Liver (tissue), 9 donors: ENCODE data around the gene FGFRL1. TPM values are rescaled to one million over a fixed set of nuclear protein-coding genes. Genes with fewer than 3 reads are reported as not detected.

ENCODE experiments used
- DNase-seq: peaks from one replicate; pipeline ENCODE4 v3.0.0-alpha.2; 2017; ENCODE audit warnings: low spot score
- H3K27ac ChIP-seq, 2 donors: one replicate each; pipeline ENCODE4 v1.7.0; 2013; ENCODE audit warnings: inconsistent platforms in 2 of 2, low read length in 2 of 2, control low read depth in 1 of 2, low read depth in 1 of 2, mild to moderate bottlenecking in 1 of 2
- H3K27me3 ChIP-seq, 4 donors: one replicate each; pipeline versions ENCODE4 v1.6.1 to v1.7.0; 2013; ENCODE audit warnings: low read length in 3 of 4, inconsistent platforms in 1 of 4, mild to moderate bottlenecking in 1 of 4, moderate library complexity in 1 of 4; ENCODE audit not compliant: control insufficient read depth in 4 of 4, insufficient read depth in 4 of 4
- H3K36me3 ChIP-seq, 4 donors: one replicate each; pipeline versions ENCODE4 v1.6.1 to v1.7.0; 2013; ENCODE audit warnings: low read length in 3 of 4, mild to moderate bottlenecking in 3 of 4, low read depth in 1 of 4, moderate library complexity in 1 of 4; ENCODE audit not compliant: control insufficient read depth in 4 of 4, insufficient read depth in 3 of 4
- H3K4me1 ChIP-seq, 4 donors: one replicate each; pipeline versions ENCODE4 v1.6.1 to v1.7.0; 2013; ENCODE audit warnings: low read length in 3 of 4, mild to moderate bottlenecking in 3 of 4, moderate library complexity in 1 of 4; ENCODE audit not compliant: control insufficient read depth in 4 of 4, insufficient read depth in 4 of 4
- H3K4me3 ChIP-seq, 3 donors: one replicate each; pipeline versions ENCODE4 v1.6.1 to v1.7.0; 2013; ENCODE audit warnings: low read length in 3 of 3, control low read depth in 1 of 3, low read depth in 1 of 3, mild to moderate bottlenecking in 1 of 3
- H3K9ac ChIP-seq, 2 donors: one replicate each; pipeline ENCODE4 v1.7.0; 2013; ENCODE audit warnings: low read length in 2 of 2, mild to moderate bottlenecking in 2 of 2, moderate library complexity in 2 of 2, control low read depth in 1 of 2, low read depth in 1 of 2
- H3K9me3 ChIP-seq, 4 donors: one replicate each; pipeline versions ENCODE4 v1.6.1 to v1.7.0; 2013; ENCODE audit warnings: low read length in 3 of 4; ENCODE audit not compliant: control insufficient read depth in 4 of 4
- ATF3 ChIP-seq: IDR thresholded peaks from 2 replicates; pipeline ENCODE4 v1.6.1; 2016; ENCODE audit warnings: antibody characterized with exemption
- CTCF ChIP-seq: fragments of 150-350 bp; IDR thresholded peaks from 2 replicates; pipeline ENCODE4 v1.5.1; 2017; ENCODE audit warnings: improper control_type of control experiment, low read depth, low read length; ENCODE audit not compliant: missing input control
- EGR1 ChIP-seq, 2 donors: IDR thresholded peaks; 2 replicates each; pipeline ENCODE4 v1.6.1; 2016 to 2018; ENCODE audit warnings: antibody characterized with exemption in 2 of 2, low read depth in 2 of 2
- FOXA1 ChIP-seq: IDR thresholded peaks from 2 replicates; pipeline ENCODE4 v1.6.1; 2016; ENCODE audit warnings: antibody characterized with exemption
- FOXA2 ChIP-seq: IDR thresholded peaks from 2 replicates; pipeline ENCODE4 v1.6.1; 2016; ENCODE audit warnings: antibody characterized with exemption
- GABPA ChIP-seq, 2 donors: IDR thresholded peaks in 1 of 2; conservative IDR thresholded peaks in 1 of 2; 2 replicates each; pipeline ENCODE4 v1.6.1; 2016; ENCODE audit warnings: antibody characterized with exemption in 2 of 2, mild to moderate bottlenecking in 1 of 2, moderate library complexity in 1 of 2
- HNF4A ChIP-seq, 2 donors: conservative IDR thresholded peaks; 2 replicates each; pipeline ENCODE4 v1.6.1; 2016; ENCODE audit warnings: antibody characterized with exemption in 2 of 2, mild to moderate bottlenecking in 2 of 2
- HNF4G ChIP-seq: IDR thresholded peaks from 2 replicates; pipeline ENCODE4 v1.6.1; 2016; ENCODE audit warnings: antibody characterized with exemption
- JUND ChIP-seq, 2 donors: IDR thresholded peaks; 2 replicates each; pipeline ENCODE4 v1.6.1; 2016; ENCODE audit warnings: antibody characterized with exemption in 2 of 2
- MAX ChIP-seq: IDR thresholded peaks from 2 replicates; pipeline ENCODE4 v1.6.1; 2016; ENCODE audit warnings: antibody characterized with exemption
- NR2F2 ChIP-seq: IDR thresholded peaks from 2 replicates; pipeline ENCODE4 v1.6.1; 2016; ENCODE audit warnings: antibody characterized with exemption
- RAD21 ChIP-seq, 2 donors: IDR thresholded peaks; 2 replicates each; pipeline ENCODE4 v1.6.1; 2016; ENCODE audit warnings: antibody characterized with exemption in 2 of 2, mild to moderate bottlenecking in 2 of 2
- REST ChIP-seq: IDR thresholded peaks from 2 replicates; pipeline ENCODE4 v1.6.1; 2016; ENCODE audit warnings: antibody characterized with exemption, mild to moderate bottlenecking
- RXRA ChIP-seq, 2 donors: IDR thresholded peaks; 2 replicates each; pipeline ENCODE4 v1.6.1; 2017 to 2018; ENCODE audit warnings: antibody characterized with exemption in 2 of 2, mild to moderate bottlenecking in 1 of 2
- SP1 ChIP-seq: IDR thresholded peaks from 2 replicates; pipeline ENCODE4 v1.6.1; 2018; ENCODE audit warnings: antibody characterized with exemption, mild to moderate bottlenecking
- TAF1 ChIP-seq: conservative IDR thresholded peaks from 2 replicates; pipeline ENCODE4 v1.6.1; 2016; ENCODE audit warnings: antibody characterized with exemption, mild to moderate bottlenecking
- YY1 ChIP-seq: IDR thresholded peaks from 2 replicates; pipeline ENCODE4 v1.6.1; 2016; ENCODE audit warnings: antibody characterized with exemption, mild to moderate bottlenecking
- ZBTB33 ChIP-seq: IDR thresholded peaks from 2 replicates; pipeline ENCODE4 v1.6.1; 2016; ENCODE audit warnings: antibody characterized with exemption
- WGBS: extraction: QIAGEN DNeasy Blood & Tissue Kit; methylation state at CpG from one replicate; pipeline ENCODE4 v1.1.7; 2013; 5-methylcytosine and 5-hydroxymethylcytosine counted together
- polyA plus RNA-seq, 2 donors: library from polyadenylated mRNA; stranded (reverse) in 1 of 2; unstranded in 1 of 2; fragments of 200-250 nt in 1 of 2; fragments of >200 nt in 1 of 2; fragmentation: Nextera tagmentation in 1 of 2; extraction: Ambion mirVana in 1 of 2; gene quantifications; one replicate each; pipeline versions ENCODE4 v1.2.1 to v1.2.3, GENCODE V29; 2013 to 2015
- total RNA-seq, 2 donors: library from RNA; depleted of rRNA; stranded (reverse); fragments of >200 nt; gene quantifications; one replicate each; pipeline ENCODE4 v1.2.3, GENCODE V29; 2014
- donor health status: healthy.
- donor health status: healthy.
- donor health status: healthy.
- donor health status: healthy.
- donor health status: healthy.

Gene FGFRL1
- total and polyA plus RNA-seq, 4 donors, result 14.2 to 49.1 (median 22.4) TPM

- peak overlapping the region in 1 of 2 donors; percentile 27 for H3K9ac ChIP-seq
- H3K36me3 ChIP-seq, result no peaks in the 10 kb centered on the region
- no peaks in the 10 kb centered on the region for H3K9me3 ChIP-seq
- WGBS, result 1% methylated on average over 65 of the region's 65 CpGs
- peak overlapping the region; percentile 66 to 93 (median 78) for H3K4me3 ChIP-seq
- no peak for DNase-seq
- no peaks in the 10 kb centered on the region for H3K27me3 ChIP-seq
- peaks cover 13 to 20% (median 16%) of the 10 kb centered on the region in 4 donors for H3K4me1 ChIP-seq
- TF ChIP-seq RAD21 (IDR thresholded peaks at IDR 0.05), result no peak
- TF ChIP-seq HNF4A (conservative IDR thresholded peaks at IDR 0.05), result no peak
- TF ChIP-seq CTCF, result no peak
- no peak for TF ChIP-seq SP1
- no peak for TF ChIP-seq TAF1
- no peak for TF ChIP-seq EGR1 (IDR thresholded peaks at IDR 0.05; ENCODE audit: low read depth in 2 of 2)
- no peak for TF ChIP-seq FOXA1
- TF ChIP-seq YY1, result no peak
- TF ChIP-seq GABPA (IDR thresholded peaks at IDR 0.05 in 1 of 2, conservative IDR thresholded peaks at IDR 0.05 in 1 of 2), result no peak
- no peak for TF ChIP-seq HNF4G
- TF ChIP-seq MAX, result no peak
- no peak overlapping the region for H3K27ac ChIP-seq
These were observed 38.6 kb upstream of the FGFRL1 start for GRCh38 chr4:972651-973424.

GRCh38 chr4:973431-974397 lies 37.7 kb upstream of the FGFRL1 start, which contains the start of gene DGKQ:
TSS of gene DGKQ (minus strand) at chr4:973569. CDS start at chr4:973482, 87 bp downstream.
- 27% methylated on average over 123 of the region's 123 CpGs for WGBS
- H3K36me3 ChIP-seq, result no peaks in the 10 kb centered on the region
- H3K27me3 ChIP-seq, result no peaks in the 10 kb centered on the region
- H3K27ac ChIP-seq, result no peak within 1 kb of the TSS
- H3K9me3 ChIP-seq, result no peaks in the 10 kb centered on the region
- peak within 1 kb of the TSS in 1 of 2 donors; percentile 27 for H3K9ac ChIP-seq
- peak; percentile 95 for DNase-seq
- H3K4me3 ChIP-seq, result peak within 1 kb of the TSS; percentile 66 to 93 (median 78)
- H3K4me1 ChIP-seq, result peaks cover 13 to 20% (median 16%) of the 10 kb centered on the region in 4 donors
- TF ChIP-seq MAX (no peak), YY1 (no peak), SP1 (no peak), FOXA2 (no peak), RXRA (IDR thresholded peaks at IDR 0.05) (no peak), HNF4G (no peak), CTCF (no peak), ZBTB33 (no peak), GABPA (IDR thresholded peaks at IDR 0.05 in 1 of 2, conservative IDR thresholded peaks at IDR 0.05 in 1 of 2) (no peak), REST (no peak), HNF4A (conservative IDR thresholded peaks at IDR 0.05) (no peak), EGR1 (IDR thresholded peaks at IDR 0.05; ENCODE audit: low read depth in 2 of 2) (no peak), RAD21 (IDR thresholded peaks at IDR 0.05) (no peak), JUND (IDR thresholded peaks at IDR 0.05) (no peak), ATF3 (no peak), TAF1 (no peak), NR2F2 (no peak)
